Nephron progenitor cell (in vitro differentiated cells): ENCODE measurements around the gene SPON1.

ENCODE experiments used
- DNase-seq: peaks from one replicate; pipeline ENCODE4 v3.0.0; 2021
- H3K27ac Mint-ChIP-seq: 2 replicates; pipeline ENCODE4 v1.8.0; 2021; ENCODE audit warnings: mild to moderate bottlenecking, moderate library complexity, mixed read lengths
- H3K27me3 Mint-ChIP-seq: 2 replicates; pipeline ENCODE4 v1.8.0; 2021; ENCODE audit warnings: mild to moderate bottlenecking, low read depth, mixed read lengths; ENCODE audit not compliant: poor library complexity
- H3K36me3 Mint-ChIP-seq: 2 replicates; pipeline ENCODE4 v1.8.0; 2021; ENCODE audit warnings: low read depth, mixed read lengths
- H3K4me1 Mint-ChIP-seq: 2 replicates; pipeline ENCODE4 v1.8.0; 2021; ENCODE audit warnings: mixed read lengths
- H3K4me3 Mint-ChIP-seq: 2 replicates; pipeline ENCODE4 v1.8.0; 2021; ENCODE audit warnings: mild to moderate bottlenecking, moderate library complexity, mixed read lengths
- H3K9me3 Mint-ChIP-seq: 2 replicates; pipeline ENCODE4 v1.8.0; 2021; ENCODE audit warnings: mild to moderate bottlenecking, moderate library complexity, mixed read lengths
- CTCF ChIP-seq: fragments of 200-600 bp; sonication (generic); IDR thresholded peaks from 2 replicates; pipeline ENCODE4 v1.5.0; 2021; ENCODE audit warnings: antibody characterized with exemption

SPON1 gene

GRCh38 chr11:13941775-13942174, 20.7 kb upstream of the SPON1 start:
- H3K27ac Mint-ChIP-seq, result no peak overlapping the region
- no peak overlapping the region for H3K4me3 Mint-ChIP-seq
- H3K27me3 Mint-ChIP-seq, result no peaks in the 10 kb centered on the region
- peaks cover 23% of the 10 kb centered on the region for H3K36me3 Mint-ChIP-seq
- H3K4me1 Mint-ChIP-seq, result peaks cover 72% of the 10 kb centered on the region
- TF ChIP-seq CTCF, result no peak
- peaks cover 34% of the 10 kb centered on the region for H3K9me3 Mint-ChIP-seq
- no peak for DNase-seq

- peaks cover 28% of the 10 kb centered on the region for H3K9me3 Mint-ChIP-seq
- no peak for TF ChIP-seq CTCF
- H3K4me3 Mint-ChIP-seq, result no peak overlapping the region
- peaks cover 78% of the 10 kb centered on the region for H3K4me1 Mint-ChIP-seq
- H3K36me3 Mint-ChIP-seq, result peaks cover 17% of the 10 kb centered on the region
- no peak overlapping the region for H3K27ac Mint-ChIP-seq
- no peak for DNase-seq
- H3K27me3 Mint-ChIP-seq, result no peaks in the 10 kb centered on the region
Observed at GRCh38 chr11:13942378-13942777, 20.1 kb upstream of the SPON1 start.

- H3K27ac Mint-ChIP-seq, result peak overlapping the region; percentile 91
- no peaks in the 10 kb centered on the region for H3K27me3 Mint-ChIP-seq
- H3K36me3 Mint-ChIP-seq, result peaks cover 11% of the 10 kb centered on the region
- no peak overlapping the region for H3K4me3 Mint-ChIP-seq
- peaks cover 84% of the 10 kb centered on the region for H3K4me1 Mint-ChIP-seq
- no peak for DNase-seq
- TF ChIP-seq CTCF, result no peak
- H3K9me3 Mint-ChIP-seq, result peaks cover 22% of the 10 kb centered on the region
Observed at GRCh38 chr11:13942971-13943381, 19.5 kb upstream of the SPON1 start.

- no peak for TF ChIP-seq CTCF
- H3K27me3 Mint-ChIP-seq, result no peaks in the 10 kb centered on the region
- H3K27ac Mint-ChIP-seq, result peak overlapping the region; percentile 30
- peaks cover 12% of the 10 kb centered on the region for H3K9me3 Mint-ChIP-seq
- no peak for DNase-seq
- peaks cover 4% of the 10 kb centered on the region for H3K36me3 Mint-ChIP-seq
- no peak overlapping the region for H3K4me3 Mint-ChIP-seq
- H3K4me1 Mint-ChIP-seq, result peaks cover 94% of the 10 kb centered on the region
Observed at GRCh38 chr11:13944016-13944415, 18.5 kb upstream of the SPON1 start.

- Mint-ChIP-seq H3K4me1 (peaks cover 95% of the 10 kb centered on the region), H3K4me3 (peak overlapping the region; percentile 21), H3K27ac (peak overlapping the region; percentile 97), H3K9me3 (peaks cover 4% of the 10 kb centered on the region), H3K36me3 (no peaks in the 10 kb centered on the region), H3K27me3 (no peaks in the 10 kb centered on the region)
- TF ChIP-seq CTCF, result no peak
- DNase-seq, result no peak
Observed at GRCh38 chr11:13944911-13945425, 17.6 kb upstream of the SPON1 start.

- no peak for TF ChIP-seq CTCF
- Mint-ChIP-seq H3K9me3 (no peaks in the 10 kb centered on the region), H3K4me1 (peaks cover 78% of the 10 kb centered on the region), H3K27ac (peak overlapping the region; percentile 55), H3K36me3 (no peaks in the 10 kb centered on the region), H3K27me3 (no peaks in the 10 kb centered on the region), H3K4me3 (peak overlapping the region; percentile 58)
- no peak for DNase-seq
Observed at GRCh38 chr11:13947379-13947778, 15.1 kb upstream of the SPON1 start.
